HG03558 (cell line): Measurements from ENCODE around the gene SBF2.

Experiments used
- ATAC-seq: cut with Tn5 transposase; IDR thresholded peaks from one replicate; pipeline ENCODE4 v1.9.1; 2021; ENCODE audit warnings: moderate number of reproducible peaks; ENCODE audit not compliant: unreplicated experiment; ENCODE audit errors: extremely low read depth

The SBF2 gene

DNA sequence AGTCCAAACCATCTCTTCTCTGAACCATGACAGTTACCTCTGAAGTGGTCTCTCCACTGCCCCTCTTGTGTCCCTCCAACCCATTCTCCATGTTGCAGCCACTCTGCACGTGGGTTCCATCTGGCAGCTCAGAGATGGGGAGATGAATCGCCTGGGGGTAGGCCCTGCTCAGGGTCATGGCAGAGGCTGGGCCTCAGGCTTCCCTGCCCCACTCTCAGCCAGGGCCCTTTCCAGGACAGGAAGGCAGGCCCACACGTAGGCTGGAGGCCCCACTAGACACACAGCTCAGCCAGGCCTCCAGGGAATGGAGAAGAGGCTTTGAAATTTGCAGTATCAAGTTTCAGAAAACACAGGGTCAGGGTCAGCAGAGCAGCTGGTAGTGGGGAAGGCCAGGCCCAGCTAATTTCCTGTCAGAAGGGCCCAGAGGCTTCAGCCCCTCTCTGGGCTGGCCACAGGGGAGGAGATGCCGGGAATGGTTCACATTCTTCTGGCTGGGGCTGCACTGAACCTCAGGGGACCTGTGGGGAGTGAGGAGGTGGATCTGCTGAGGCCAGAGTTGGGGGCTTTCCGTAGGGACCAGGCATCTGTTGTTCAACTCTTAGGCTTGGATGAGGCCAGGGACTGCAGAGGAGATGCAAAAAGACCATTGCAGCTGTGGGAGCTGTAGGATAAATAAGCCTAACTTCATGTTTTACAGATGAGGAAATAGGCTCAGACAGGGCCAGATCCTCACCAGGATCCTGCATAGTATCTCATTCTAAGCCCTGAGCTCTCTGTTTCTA, 528.5 kb downstream of the SBF2 start:
- ATAC-seq, result no peak

DNA sequence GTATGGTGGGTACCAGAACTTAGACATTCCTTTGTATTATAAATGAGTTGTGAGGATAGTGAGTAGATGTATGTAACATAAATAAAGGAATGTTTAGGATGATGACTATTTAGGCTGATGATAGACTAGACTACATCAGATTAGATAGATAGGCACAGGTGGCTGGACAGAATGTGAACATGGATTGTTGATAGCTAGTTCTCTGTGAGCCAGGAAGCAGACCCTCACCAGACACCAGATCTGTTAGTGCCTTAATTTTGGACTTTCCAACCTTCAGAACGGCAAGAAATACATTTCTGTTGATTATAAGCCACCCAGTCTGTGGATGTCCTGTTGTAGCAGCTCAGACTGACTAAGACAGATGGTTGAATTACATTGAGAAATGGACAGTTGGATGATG, 530.7 kb downstream of the SBF2 start:
- no peak for ATAC-seq

DNA sequence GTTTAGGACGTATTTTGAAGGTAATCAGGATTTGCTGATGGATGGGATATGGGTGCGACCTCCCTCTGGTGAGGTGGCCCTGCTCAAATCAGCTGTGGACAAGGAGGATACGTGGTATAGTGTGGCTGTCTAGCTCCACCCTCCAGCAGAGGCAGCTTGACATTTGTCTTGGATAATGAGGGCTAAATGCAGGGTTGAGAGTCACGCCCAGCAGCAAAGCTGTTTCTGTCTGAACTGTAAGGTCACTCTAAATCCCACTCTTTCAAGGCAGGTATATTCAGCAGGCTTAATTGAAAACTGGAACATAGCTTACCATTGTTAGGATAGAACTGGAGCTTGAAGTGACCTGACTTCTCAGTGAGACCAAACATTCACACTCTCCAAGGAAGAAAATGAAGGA, 531.5 kb downstream of the SBF2 start:
- no peak for ATAC-seq

DNA sequence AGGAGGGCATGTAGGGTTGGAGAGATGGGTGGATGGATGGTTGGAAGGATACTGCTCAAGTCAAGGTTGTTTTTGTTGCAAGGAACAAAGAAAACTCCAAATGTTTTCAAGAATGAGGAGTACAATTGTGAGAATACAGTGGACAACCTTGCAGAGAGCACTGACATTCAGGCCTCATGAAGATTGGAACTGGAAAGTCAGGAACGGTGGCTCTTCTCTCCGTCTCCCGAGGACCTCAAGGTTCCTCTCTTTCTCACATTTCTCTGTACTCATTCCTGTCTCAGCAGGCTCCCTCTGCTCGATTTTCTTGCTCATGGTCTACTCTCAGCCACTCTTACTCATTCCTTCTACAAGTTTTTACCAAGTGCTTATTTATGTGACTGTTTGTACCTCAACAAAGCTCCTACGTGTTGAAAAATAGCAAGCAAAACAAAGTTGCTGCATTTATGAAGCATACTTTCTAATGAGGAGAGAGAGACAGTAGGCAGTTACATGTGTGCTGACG, 532.5 kb downstream of the SBF2 start:
- no peak for ATAC-seq

DNA sequence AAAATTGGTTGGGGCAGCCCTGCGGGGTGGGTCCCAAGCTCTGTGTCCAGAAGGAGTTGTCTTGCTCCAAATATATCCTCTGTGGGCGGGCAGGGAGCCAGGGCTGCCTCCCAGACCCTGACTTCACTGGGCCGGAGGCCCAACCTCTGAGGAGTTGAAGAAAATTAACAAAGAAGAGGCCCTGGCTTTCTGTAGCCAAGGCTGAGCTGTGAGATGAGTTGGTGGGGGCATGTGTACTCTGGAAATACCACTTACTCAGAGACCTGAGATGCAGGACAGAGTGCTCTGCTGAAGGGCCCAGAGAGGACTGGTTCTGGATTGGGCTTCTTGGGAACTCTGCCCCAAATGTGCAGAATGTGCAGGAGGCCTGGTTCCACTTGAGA, 533.8 kb downstream of the SBF2 start:
- ATAC-seq, result no peak

DNA sequence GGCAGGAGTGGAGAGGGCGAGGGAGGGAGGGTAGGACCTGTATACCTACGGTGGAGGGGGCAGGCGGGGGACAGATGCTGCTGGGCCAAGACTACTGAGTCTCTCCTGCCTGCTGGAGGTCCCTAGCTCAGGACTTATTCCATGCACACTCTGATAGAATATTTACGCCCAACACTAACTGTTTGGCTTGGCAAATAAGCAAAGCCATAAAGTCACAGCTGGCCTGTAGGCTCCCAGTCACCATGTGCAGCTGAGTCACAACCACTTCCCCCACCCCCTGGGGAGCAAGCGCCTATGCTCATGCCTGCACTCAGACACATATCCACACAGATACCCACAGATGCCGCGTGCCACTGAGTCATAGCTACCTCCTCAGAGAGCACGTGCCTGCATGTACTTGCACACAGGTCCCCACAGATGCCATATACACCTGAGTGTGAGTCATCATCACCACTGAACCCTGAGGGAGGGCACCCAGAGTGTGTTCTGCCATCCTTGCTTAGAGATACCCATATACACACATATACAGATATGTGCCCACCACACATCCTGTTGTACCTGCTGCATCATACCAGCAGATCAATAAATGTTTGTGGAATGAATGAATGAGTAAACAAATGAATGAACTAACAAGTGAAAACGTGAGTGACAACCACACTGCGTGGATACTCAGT, 534.4 kb downstream of the SBF2 start:
- ATAC-seq, result peak; percentile 42

DNA sequence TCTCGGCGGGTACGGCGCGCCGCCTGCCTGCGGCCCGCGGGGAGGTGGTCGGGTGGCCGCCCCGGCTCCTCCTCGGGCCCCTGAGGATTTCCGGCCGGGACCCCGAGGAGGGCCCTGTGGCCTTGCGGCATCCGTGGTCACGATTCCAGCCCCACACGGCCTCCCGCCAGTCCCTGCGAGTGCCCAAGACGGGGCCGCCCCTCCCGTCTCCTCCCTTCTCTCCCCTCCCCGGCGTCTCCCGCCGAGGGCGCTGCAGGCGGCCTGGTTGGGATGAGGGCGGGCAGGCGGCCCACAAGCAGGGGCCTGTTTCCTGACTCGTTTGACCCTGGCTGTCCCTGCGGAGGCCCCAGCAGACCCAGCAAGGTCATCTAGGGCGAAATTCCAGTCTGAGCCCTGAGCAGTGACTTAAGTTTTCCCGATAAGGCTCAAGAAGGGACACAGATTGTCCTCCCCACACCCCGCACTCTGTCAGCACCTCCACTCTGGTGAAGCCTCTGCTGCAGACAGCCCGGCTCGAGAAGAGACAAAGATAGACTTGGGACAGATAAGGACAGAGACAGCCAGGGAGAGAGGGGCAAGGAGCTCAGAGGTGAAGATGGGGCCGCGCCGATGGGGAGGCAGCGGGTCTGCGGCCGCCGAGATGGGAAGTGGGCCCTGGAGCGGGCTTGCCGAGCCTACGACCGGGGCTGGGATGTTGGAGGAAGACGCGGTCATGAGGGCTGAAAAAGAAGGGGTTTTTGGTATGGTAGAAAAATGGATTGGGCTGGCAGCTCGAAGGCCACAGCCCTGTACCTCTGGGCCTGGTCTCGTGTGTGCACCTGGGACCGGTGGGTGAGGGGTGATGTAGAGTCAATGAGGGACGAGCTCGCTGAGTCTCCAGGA, 535.1 kb downstream of the SBF2 start:
- no peak for ATAC-seq

DNA sequence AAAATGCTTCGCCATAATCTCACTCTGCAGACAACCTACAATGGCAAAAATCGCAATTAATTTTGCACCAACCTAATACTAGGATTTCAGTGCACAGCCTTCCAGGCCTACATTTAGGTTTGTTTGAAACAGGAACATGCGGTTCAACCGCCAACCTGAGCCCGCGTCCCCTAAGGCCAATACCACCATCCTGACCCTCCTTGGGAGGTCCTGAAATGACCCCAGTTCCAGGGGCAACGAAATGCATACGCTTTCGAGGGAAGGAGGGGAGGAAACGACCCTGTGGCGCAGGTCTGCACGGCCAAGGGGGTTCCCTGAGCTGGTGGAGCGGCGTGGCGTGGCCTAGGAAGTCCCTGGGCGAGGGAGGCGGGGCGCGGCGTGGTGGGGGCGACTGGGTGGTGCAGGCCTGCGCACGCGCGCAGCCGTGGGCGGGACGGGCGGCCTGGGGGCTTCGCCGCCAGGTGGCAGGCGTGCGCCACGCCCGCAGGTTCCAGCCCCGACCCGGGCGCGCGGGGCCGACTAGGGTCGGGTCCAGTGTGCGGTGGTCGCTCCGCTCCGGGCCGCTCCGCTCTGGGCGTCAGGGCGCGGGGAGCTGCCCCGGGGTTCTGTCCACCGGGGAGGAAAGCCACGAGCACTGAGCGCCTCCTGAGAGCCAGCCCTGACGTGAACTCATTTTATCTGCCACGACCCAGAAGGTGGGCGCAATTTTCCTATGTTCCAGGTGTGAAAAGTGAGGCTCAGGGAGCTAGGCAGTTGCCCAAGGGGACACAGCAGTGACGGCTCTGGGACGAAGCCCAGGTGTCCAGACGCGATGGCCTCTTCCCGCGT, 536.0 kb downstream of the SBF2 start:
- ATAC-seq, result peak; percentile 25

DNA sequence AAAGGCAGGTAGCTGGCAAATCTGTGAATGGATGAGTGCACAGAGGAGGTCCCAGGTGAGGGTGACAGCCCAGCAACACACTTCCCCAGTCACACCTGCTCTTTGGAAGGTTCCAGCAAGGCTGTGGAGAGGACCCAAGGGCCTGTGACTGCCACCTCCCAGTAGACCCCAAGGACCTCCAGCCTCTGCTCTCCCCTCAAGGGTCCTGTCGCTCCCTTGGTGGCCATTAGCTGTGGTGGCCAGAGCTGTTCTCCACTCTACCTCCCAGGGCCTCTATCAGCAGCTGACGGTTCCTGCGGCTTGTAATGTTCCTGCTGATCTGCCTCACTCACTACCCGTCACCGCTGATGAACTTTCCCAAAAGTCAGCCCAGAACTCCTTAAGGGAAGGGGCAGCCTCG, 537.1 kb downstream of the SBF2 start:
- ATAC-seq, result no peak

DNA sequence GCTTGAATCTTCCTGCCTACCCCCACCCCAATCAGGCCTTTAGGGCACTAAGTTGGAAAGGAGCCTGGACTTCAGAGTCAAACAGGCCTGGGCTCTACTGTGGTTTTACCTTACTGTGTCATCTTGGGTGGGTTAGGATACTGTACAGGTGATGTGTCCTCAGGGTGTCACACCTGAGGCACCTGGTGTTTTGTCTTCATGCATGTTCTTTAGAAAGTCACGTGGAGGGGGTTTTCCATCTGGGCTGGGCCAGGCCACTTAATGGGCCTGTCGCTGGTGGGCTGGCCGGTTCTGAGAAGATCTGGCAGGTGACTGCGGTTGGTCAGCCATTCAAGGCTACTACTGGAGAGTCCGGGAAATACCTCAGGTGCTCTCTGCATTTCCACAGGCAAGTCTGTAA, 537.6 kb downstream of the SBF2 start:
- no peak for ATAC-seq

DNA sequence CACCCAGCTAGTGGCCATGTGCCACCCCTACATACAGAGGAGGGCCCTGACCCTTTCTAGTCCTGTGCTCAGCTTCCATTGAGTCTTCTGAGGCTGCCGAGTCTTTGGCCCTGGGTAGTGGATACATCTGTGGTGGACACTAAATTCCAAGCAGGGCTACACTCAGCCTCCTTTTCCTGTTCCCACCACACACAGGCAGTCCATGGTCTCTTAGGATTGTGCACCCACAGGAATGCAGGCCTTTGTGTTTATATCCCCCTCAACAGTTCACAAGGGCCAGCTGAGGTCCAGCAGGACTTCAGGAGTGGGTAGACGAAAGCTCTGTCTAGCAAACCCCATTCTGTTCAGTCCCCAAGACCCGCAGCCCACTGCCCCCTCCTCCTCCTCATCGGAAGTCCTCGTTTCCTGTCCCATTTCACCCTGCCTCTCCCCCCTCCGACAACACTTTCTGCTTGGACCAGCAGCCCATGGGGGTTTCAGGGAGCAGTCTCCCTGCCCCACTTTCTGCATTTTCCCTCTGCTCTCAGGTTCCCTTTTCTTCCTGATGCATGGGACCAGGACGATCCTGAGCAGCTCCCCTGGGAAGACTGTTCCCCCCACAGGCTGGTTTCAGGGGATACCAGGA, 538.3 kb downstream of the SBF2 start:
- ATAC-seq, result no peak

DNA sequence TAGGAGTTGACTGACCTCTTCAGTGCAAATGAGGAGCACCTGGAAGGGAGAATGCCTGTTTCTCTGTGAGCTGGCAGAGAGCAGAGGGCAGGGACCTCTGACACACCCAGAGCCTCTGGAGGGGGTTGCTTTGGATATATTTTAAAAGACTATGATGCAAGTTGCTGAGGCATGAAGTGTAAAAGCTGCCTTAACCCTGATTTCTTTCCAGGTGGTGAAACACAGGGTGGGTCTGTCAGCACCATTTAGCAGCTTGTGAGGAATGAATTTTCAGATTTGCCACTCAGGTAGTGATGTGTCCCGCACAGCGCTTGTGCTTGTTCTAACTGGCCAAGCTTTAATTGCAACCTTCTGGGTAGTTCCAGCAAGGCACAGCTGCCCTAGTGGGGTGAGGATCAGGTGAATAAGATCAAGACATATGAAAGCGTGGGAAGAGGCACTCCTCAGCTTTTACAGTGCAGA, 540.0 kb downstream of the SBF2 start:
- no peak for ATAC-seq

DNA sequence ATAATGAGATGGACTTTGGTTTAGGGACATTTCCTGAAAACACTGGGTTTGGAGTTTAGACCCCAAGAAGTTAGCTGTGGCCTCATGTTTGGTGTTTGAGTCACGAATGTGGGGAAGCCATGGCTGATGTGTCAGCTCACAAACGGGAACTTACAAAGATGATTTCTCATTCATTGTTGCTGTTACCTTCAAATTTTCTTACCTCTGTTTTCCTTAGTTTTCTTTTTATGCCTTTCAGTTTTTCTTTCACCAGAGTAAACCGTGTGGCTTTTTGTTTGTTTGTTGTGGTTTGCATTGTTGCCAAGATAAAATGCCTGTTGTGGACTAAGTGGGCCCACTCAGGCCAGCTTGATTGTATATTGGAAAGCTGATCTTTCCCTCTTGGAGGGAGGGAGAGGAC, 541.0 kb downstream of the SBF2 start:
- ATAC-seq, result no peak

DNA sequence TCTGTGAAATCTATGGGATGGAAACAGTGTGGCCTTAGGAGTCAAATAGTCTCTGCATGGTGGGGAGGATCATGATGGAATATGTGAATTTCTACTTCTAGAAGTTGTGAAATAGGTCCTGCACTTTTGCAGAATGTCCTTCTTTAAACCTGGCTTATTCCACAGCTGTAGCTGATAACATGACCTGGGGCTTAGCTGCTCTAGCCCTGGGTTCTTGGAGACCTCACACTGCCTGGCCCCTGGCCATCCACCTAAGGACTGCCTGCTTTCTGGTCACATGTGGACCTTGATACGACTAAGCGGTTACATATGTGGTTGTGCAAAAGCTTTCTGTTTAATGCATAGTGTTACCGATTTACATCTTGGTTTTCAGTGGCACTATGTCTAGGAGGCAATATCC, 541.9 kb downstream of the SBF2 start:
- ATAC-seq, result no peak

DNA sequence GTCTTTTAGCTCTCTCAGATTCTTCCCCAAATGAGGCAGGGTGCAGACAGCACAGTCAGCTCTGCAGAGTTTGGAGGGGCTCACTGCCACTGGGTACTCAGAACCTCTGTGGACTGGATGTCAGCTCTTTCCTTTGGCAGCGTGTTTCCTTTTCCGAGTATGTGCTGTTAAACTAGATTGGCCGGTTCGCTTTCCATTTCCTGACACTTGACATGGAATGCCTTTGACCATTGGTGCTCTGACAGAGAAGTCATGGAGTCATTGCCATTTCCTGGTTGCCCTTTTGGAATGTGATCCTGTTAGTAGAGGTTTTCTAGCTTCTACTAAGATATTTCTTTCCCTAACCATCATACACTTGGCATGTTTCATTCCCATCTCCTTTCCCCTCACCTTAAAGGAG, 543.5 kb downstream of the SBF2 start:
- ATAC-seq, result no peak

DNA sequence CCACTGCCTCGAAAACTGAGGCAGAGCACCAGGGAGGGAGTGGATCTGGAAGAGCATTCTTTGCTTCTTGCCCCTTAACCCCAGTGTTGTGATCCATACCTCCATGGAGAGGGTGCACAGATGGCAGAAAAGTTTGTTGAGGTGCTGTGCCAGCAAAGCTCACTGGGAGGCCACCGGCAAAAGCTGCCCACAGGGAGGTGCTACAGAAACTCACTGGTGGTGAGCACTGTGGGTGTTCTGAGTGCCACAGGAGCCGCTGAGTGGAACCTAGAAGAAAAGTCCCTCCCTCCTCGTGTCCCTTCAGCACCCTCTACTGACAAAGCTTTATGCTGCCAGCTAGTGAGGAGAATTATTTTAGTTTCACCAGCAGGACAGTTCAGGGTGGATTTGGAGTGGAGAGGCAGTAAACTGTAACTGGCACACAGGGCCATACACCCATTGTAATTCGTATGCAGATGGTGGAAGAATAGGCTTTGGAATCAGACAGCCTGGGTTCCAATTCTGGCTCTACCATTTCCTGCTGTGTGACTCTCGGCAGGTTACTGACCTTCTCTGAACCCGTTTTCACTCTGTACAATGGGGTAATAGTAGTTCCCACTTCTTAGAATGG, 545.6 kb downstream of the SBF2 start:
- ATAC-seq, result no peak

DNA sequence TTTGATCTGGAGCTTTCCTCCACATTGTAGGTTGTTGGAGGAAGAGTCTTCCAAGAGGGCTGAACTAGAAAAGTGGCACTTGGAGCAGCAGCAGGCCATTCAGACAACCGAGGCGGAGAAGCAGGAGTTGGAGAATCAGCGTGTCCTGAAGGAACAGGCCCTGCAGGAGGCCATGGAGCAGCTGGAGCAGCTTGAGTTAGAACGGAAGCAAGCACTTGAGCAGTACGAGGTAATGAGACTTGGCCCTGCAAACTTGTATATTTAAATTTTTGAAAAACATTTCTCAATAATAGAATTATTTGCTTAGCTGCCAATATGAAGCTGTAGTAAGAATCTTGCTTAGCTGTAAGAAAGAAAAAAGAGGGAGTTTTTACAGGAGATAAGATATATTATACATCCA, 546.2 kb downstream of the SBF2 start:
- no peak for ATAC-seq

DNA sequence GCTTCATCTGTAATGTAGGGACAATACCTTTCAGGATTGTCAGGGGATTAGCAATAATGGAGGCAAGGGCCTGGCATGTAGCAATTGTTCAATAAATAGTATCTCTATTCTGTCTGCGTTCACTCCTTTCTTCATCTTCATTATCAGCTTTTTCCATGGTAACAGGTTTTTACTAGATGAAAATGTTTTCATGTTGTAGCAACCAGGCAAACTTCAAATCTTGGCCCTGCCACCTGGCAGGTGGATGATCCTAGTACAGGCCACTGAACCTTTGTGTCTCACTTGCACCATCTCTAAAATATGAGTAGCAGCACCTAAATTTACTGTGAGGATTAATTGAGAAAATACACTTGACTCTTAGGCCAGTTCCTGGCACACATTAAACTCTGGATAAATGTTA, 546.8 kb downstream of the SBF2 start:
- ATAC-seq, result no peak
